ENCODE results near the gene ELL. TPM values are rescaled to one million over a fixed set of nuclear protein-coding genes. Genes with fewer than 3 reads are reported as not detected.

The ELL gene
- total RNA-seq, 2 donors from 2014 or later: 10.7 to 44.4 TPM

GRCh38 chr19:18397242-18398202, 124.3 kb downstream of the ELL start, which contains the start of gene LRRC25:
TSS of gene LRRC25 (minus strand) at chr19:18397622. CDS start at chr19:18396963, 659 bp downstream.
- H3K27ac ChIP-seq: peak within 1 kb of the TSS in 1 of 2 donors; percentile 20
- no peak for DNase-seq (ENCODE audit: low spot score)
- TF ChIP-seq POLR2AphosphoS5 (IDR thresholded peaks at IDR 0.05): no peak
- TF ChIP-seq POLR2A (IDR thresholded peaks at IDR 0.05): peak; percentile 24
- H3K4me3 ChIP-seq: no peak within 1 kb of the TSS
- intact Hi-C loops (cut with DNase I): no loop called here
- H3K9me3 ChIP-seq: no peaks in the 10 kb centered on the region
- no peaks in the 10 kb centered on the region for H3K36me3 ChIP-seq
- no peaks in the 10 kb centered on the region for H3K27me3 ChIP-seq (replicated peaks; ENCODE audit: insufficient read depth)
- H3K4me1 ChIP-seq (replicated peaks): peaks cover 4% of the 10 kb centered on the region
- 16% methylated on average over 33 of the region's 33 CpGs for WGBS

GRCh38 chr19:18396471-18397241, 125.2 kb downstream of the ELL start:
- WGBS: 67% methylated on average over 35 of the region's 37 CpGs
- Histone ChIP-seq H3K4me3 (no peak overlapping the region), H3K9me3 (no peaks in the 10 kb centered on the region), H3K36me3 (no peaks in the 10 kb centered on the region), H3K4me1 (replicated peaks) (peaks cover under 1% of the 10 kb centered on the region), H3K27me3 (replicated peaks; ENCODE audit: insufficient read depth) (no peaks in the 10 kb centered on the region), H3K27ac (no peak overlapping the region)
- DNase-seq (ENCODE audit: low spot score): no peak
- TF ChIP-seq POLR2AphosphoS5 (IDR thresholded peaks at IDR 0.05) (no peak), CTCF (IDR thresholded peaks at IDR 0.05) (no peak), POLR2A (IDR thresholded peaks at IDR 0.05) (no peak)
- intact Hi-C loops (cut with DNase I): no loop called here

- H3K9me3 ChIP-seq: no peaks in the 10 kb centered on the region
- no peak for TF ChIP-seq POLR2AphosphoS5 (IDR thresholded peaks at IDR 0.05)
- TF ChIP-seq CTCF (IDR thresholded peaks at IDR 0.05): no peak
- no peak for TF ChIP-seq POLR2A (IDR thresholded peaks at IDR 0.05)
- H3K36me3 ChIP-seq: no peaks in the 10 kb centered on the region
- no peak for DNase-seq (ENCODE audit: low spot score)
- H3K27ac ChIP-seq: no peak overlapping the region
- H3K4me3 ChIP-seq: no peak overlapping the region
- intact Hi-C loops (cut with DNase I): loop anchor here (5.0 kb wide), 1 partner anchor 37 kb away; no protein-coding TSS in a partner anchor
- WGBS: 58% methylated on average over 7 of the region's 7 CpGs
- no peaks in the 10 kb centered on the region for H3K4me1 ChIP-seq (replicated peaks)
- H3K27me3 ChIP-seq (replicated peaks; ENCODE audit: insufficient read depth): no peaks in the 10 kb centered on the region
These were observed 128.0 kb downstream of the ELL start for GRCh38 chr19:18393836-18394235.

- no peak for DNase-seq (ENCODE audit: low spot score)
- Histone ChIP-seq H3K4me1 (replicated peaks) (peaks cover 3% of the 10 kb centered on the region), H3K27me3 (replicated peaks; ENCODE audit: insufficient read depth) (no peaks in the 10 kb centered on the region), H3K4me3 (no peak overlapping the region), H3K27ac (no peak overlapping the region), H3K9me3 (no peaks in the 10 kb centered on the region), H3K36me3 (no peaks in the 10 kb centered on the region)
- no peak for TF ChIP-seq CTCF (IDR thresholded peaks at IDR 0.05)
- TF ChIP-seq POLR2AphosphoS5 (IDR thresholded peaks at IDR 0.05): no peak
- no peak for TF ChIP-seq POLR2A (IDR thresholded peaks at IDR 0.05)
- intact Hi-C loops (cut with DNase I): loop anchor here (5.0 kb wide), 1 partner anchor 36 kb away; no protein-coding TSS in a partner anchor
- 76% methylated on average over 5 of the region's 5 CpGs for WGBS
These were observed 128.9 kb downstream of the ELL start for GRCh38 chr19:18392926-18393325.

Other genes with a start within 250 kb of the ELL start
- 10 to 100 TPM in 1 of 2 donors, 1 to 10 TPM in 1; 4.1 to 19.5 TPM for gene IQCN, start 247.6 kb downstream of the ELL start, total RNA-seq
- 100 to 1,000 TPM; 521 to 844 TPM for gene JUND, start 240.4 kb downstream of the ELL start, total RNA-seq
- 100 to 1,000 TPM; 157 to 215 TPM for gene LSM4, start 199.0 kb downstream of the ELL start, total RNA-seq
- 10 to 100 TPM; 18.0 to 37.3 TPM for gene PGPEP1, start 181.5 kb downstream of the ELL start, total RNA-seq
- 100 to 1,000 TPM in 1 of 2 donors, 10 to 100 TPM in 1; 49.6 to 136 TPM for gene GDF15, start 135.9 kb downstream of the ELL start, total RNA-seq
- 1 to 10 TPM; 1.6 to 5.5 TPM for gene LRRC25, start 124.4 kb downstream of the ELL start, total RNA-seq
- 100 to 1,000 TPM in 1 of 2 donors, 10 to 100 TPM in 1; 71.5 to 120 TPM for gene SSBP4, start 102.7 kb downstream of the ELL start, total RNA-seq
- gene ISYNA1, start 83.9 kb downstream of the ELL start, total RNA-seq: 100 to 1,000 TPM in 1 of 2 donors, 10 to 100 TPM in 1; 71.6 to 690 TPM
- 100 to 1,000 TPM; 326 to 536 TPM for gene FKBP8, start 21.5 kb upstream of the ELL start, total RNA-seq
- 100 to 1,000 TPM; 115 to 130 TPM for gene KXD1, start 35.8 kb upstream of the ELL start, total RNA-seq
- 100 to 1,000 TPM; 646 to 738 TPM for gene UBA52, start 49.8 kb upstream of the ELL start, total RNA-seq
- gene REX1BD, start 66.7 kb upstream of the ELL start, total RNA-seq: 100 to 1,000 TPM in 1 of 2 donors, 10 to 100 TPM in 1; 98.9 to 149 TPM
- gene CRLF1, start 84.7 kb upstream of the ELL start, total RNA-seq: 10 to 100 TPM in 1 of 2 donors, 1 to 10 TPM in 1; 2.6 to 12.6 TPM
- gene TMEM59L, start 90.8 kb upstream of the ELL start, total RNA-seq: 1 to 10 TPM in 1 of 2 donors, under 1 TPM in 1; 0.27 to 3.6 TPM
- 10 to 100 TPM in 1 of 2 donors, 1 to 10 TPM in 1; 9.1 to 18.4 TPM for gene KLHL26, start 115.0 kb upstream of the ELL start, total RNA-seq
- gene CRTC1, start 161.6 kb upstream of the ELL start, total RNA-seq: 10 to 100 TPM in 1 of 2 donors, 1 to 10 TPM in 1; 6.7 to 24.4 TPM